Activated CD8-positive, alpha-beta T cell treated with anti-CD3 and anti-CD28 coated beads for 36 hours (primary cell): ENCODE measurements around the gene IL22RA2. TPM values are rescaled to one million over a fixed set of nuclear protein-coding genes. Genes with fewer than 3 reads are reported as not detected.

Experiments used
- ATAC-seq: fragments of 200-7000 bp; cut with Tn5 transposase; one replicate; pipeline ENCODE4 v1.10.0; 2021; ENCODE audit warnings: mild to moderate bottlenecking, moderate library complexity
- CTCF ChIA-PET: fragments of 350-600 bp; sonication (Branson Sonifier 250); formaldehyde crosslinking; loops from one replicate; lab custom pipeline; 2021; ENCODE audit warnings: antibody characterized with exemption; lab: Charles Lee
- POLR2A ChIA-PET: fragments of 350-600 bp; sonication (Branson Sonifier 250); formaldehyde crosslinking; loops from one replicate; lab custom pipeline; 2021; ENCODE audit warnings: antibody characterized with exemption; lab: Charles Lee
- DNase-seq: peaks from one replicate; pipeline ENCODE4 v3.0.0-alpha.2; 2020
- H3K27ac Mint-ChIP-seq: one replicate; pipeline ENCODE4 v1.8.0; 2021; ENCODE audit warnings: mild to moderate bottlenecking, mixed read lengths
- H3K27me3 Mint-ChIP-seq: one replicate; pipeline ENCODE4 v1.8.0; 2021; ENCODE audit warnings: mixed read lengths
- H3K36me3 Mint-ChIP-seq: one replicate; pipeline ENCODE4 v1.8.0; 2021; ENCODE audit warnings: low read depth, mixed read lengths
- H3K4me1 Mint-ChIP-seq: one replicate; pipeline ENCODE4 v1.8.0; 2021; ENCODE audit warnings: low read depth, mixed read lengths
- H3K4me3 Mint-ChIP-seq: one replicate; pipeline ENCODE4 v1.8.0; 2021; ENCODE audit warnings: mild to moderate bottlenecking, moderate library complexity, mixed read lengths
- H3K9me3 Mint-ChIP-seq: one replicate; pipeline ENCODE4 v1.8.0; 2021; ENCODE audit warnings: mixed read lengths
- CTCF ChIP-seq: fragments of 200-600 bp; IDR thresholded peaks from one replicate; pipeline ENCODE4 v1.8.0; 2022; ENCODE audit warnings: antibody characterized with exemption, mild to moderate bottlenecking
- intact Hi-C: fragments of 100-400 bp; cut with micrococcal nuclease; formaldehyde crosslinking; loops from one replicate; pipeline ENCODE4 v1.10.0; 2022
- total RNA-seq, 2 experiments: library from RNA; stranded (reverse); gene quantifications; one replicate each; pipeline ENCODE4 v1.2.3, GENCODE V29; 2021

The IL22RA2 gene
- total RNA-seq, result not detected

GRCh38 chr6:137173501-137173900, at the start of gene IL22RA2:
TSS of gene IL22RA2 (minus strand) at chr6:137173644. CDS start at chr6:137161749, 11,895 bp downstream.
- POLR2A ChIA-PET, result no interaction called here
- ATAC-seq (no peak), DNase-seq (no peak)
- H3K27ac Mint-ChIP-seq, result no peak within 1 kb of the TSS
- intact Hi-C loops, result no loop called here
- H3K4me3 Mint-ChIP-seq, result no peak within 1 kb of the TSS
- H3K9me3 Mint-ChIP-seq, result no peaks in the 10 kb centered on the region
- TF ChIP-seq CTCF, result no peak
- H3K36me3 Mint-ChIP-seq, result no peaks in the 10 kb centered on the region
- CTCF ChIA-PET, result no interaction called here
- no peaks in the 10 kb centered on the region for H3K27me3 Mint-ChIP-seq
- peaks cover 7% of the 10 kb centered on the region for H3K4me1 Mint-ChIP-seq

- Mint-ChIP-seq H3K9me3 (no peaks in the 10 kb centered on the region), H3K27ac (no peak overlapping the region), H3K4me3 (no peak overlapping the region), H3K36me3 (peaks cover 5% of the 10 kb centered on the region), H3K4me1 (peaks cover 36% of the 10 kb centered on the region), H3K27me3 (no peaks in the 10 kb centered on the region)
- no peak for TF ChIP-seq CTCF
- ChIA-PET POLR2A (interaction anchor here (1.2 kb wide), 1 partner anchor 10 kb away, joined by 3 read pairs; no protein-coding TSS in a partner anchor), CTCF (interaction anchor here (1.2 kb wide), 1 partner anchor 146 kb away, joined by 5 read pairs; no protein-coding TSS in a partner anchor)
- intact Hi-C loops, result no loop called here
- ATAC-seq, result no peak
- DNase-seq, result no peak
Measured at GRCh38 chr6:137222381-137222780, 48.9 kb upstream of the IL22RA2 start.

GRCh38 chr6:137219664-137220252, 46.3 kb upstream of the IL22RA2 start:
- POLR2A ChIA-PET, result interaction anchor here (0.6 kb wide), 1 partner anchor 126 kb away, joined by 3 read pairs; no protein-coding TSS in a partner anchor
- Mint-ChIP-seq H3K27me3 (no peaks in the 10 kb centered on the region), H3K9me3 (no peaks in the 10 kb centered on the region), H3K36me3 (peaks cover 5% of the 10 kb centered on the region), H3K4me1 (peaks cover 42% of the 10 kb centered on the region), H3K27ac (peak overlapping the region; percentile 91), H3K4me3 (peak overlapping the region; percentile 90)
- no peak for TF ChIP-seq CTCF
- CTCF ChIA-PET, result interaction anchor here (0.9 kb wide), 1 partner anchor 126 kb away, joined by 3 read pairs; no protein-coding TSS in a partner anchor
- no peak for DNase-seq
- intact Hi-C loops, result no loop called here
- peak; percentile 1 for ATAC-seq

GRCh38 chr6:137218917-137219663, 45.6 kb upstream of the IL22RA2 start, which contains the start of gene IFNGR1:
TSS of gene IFNGR1 (minus strand) at chr6:137219385. CDS start at chr6:137219327, 58 bp downstream.
- ChIA-PET CTCF (interaction anchor here (1.4 kb wide), 1 partner anchor 122 kb away, joined by 3 read pairs; no protein-coding TSS in a partner anchor), POLR2A (interaction anchor here (1.5 kb wide), 2 partner anchors 13 to 28 kb away, joined by 4 to 5 read pairs; no protein-coding TSS in a partner anchor)
- Mint-ChIP-seq H3K9me3 (no peaks in the 10 kb centered on the region), H3K27me3 (no peaks in the 10 kb centered on the region), H3K36me3 (peaks cover 5% of the 10 kb centered on the region), H3K4me1 (peaks cover 41% of the 10 kb centered on the region), H3K27ac (peak within 1 kb of the TSS; percentile 96), H3K4me3 (peak within 1 kb of the TSS; percentile 90)
- peak; percentile 98 for DNase-seq
- TF ChIP-seq CTCF, result no peak
- peak; percentile 81 for ATAC-seq
- intact Hi-C loops, result no loop called here
